H1 (cell line): ENCODE data around the gene TMEM164. TPM values are rescaled to one million over a fixed set of nuclear protein-coding genes. Genes with fewer than 3 reads are reported as not detected.

Source experiments
- CTCF ChIA-PET: fragments of 300-600 bp; sonication (Branson Sonifier 250); formaldehyde crosslinking; loops from one replicate; lab custom pipeline; 2021; ENCODE audit not compliant: partially characterized antibody; lab: Charles Lee
- POLR2A ChIA-PET: fragments of 300-600 bp; sonication (Branson Sonifier 250); formaldehyde crosslinking; loops from one replicate; lab custom pipeline; 2021; ENCODE audit warnings: inconsistent platforms; ENCODE audit not compliant: partially characterized antibody; lab: Charles Lee
- DNase-seq, 2 experiments: peaks; one replicate each; pipeline versions ENCODE4 v3.0.0 to v3.0.0-alpha.2; 2010 to 2022; ENCODE audit warnings: low spot score in 2 of 2, low read depth in 1 of 2, mixed read lengths in 1 of 2
- FAIRE-seq: peaks from 2 replicates; lab custom pipeline; 2011; peaks lifted over from hg19 to GRCh38; lab: Jason Lieb, UNC
- H2AFZ ChIP-seq: 2 replicates; pipeline ENCODE4 v1.8.1; 2012; ENCODE audit warnings: low read length, inconsistent platforms
- H2AK5ac ChIP-seq: 2 replicates; pipeline ENCODE4 v1.6.1; 2013; ENCODE audit warnings: low read depth, low read length
- H2BK120ac ChIP-seq: replicated peaks from 2 replicates; pipeline ENCODE3; 2013; ENCODE audit warnings: low read depth, low read length, inconsistent platforms
- H2BK12ac ChIP-seq: 2 replicates; pipeline ENCODE4 v1.6.1; 2013; ENCODE audit warnings: low read depth, low read length
- H2BK15ac ChIP-seq: 2 replicates; pipeline ENCODE4 v1.6.1; 2013; ENCODE audit warnings: low read length
- H2BK20ac ChIP-seq: 2 replicates; pipeline ENCODE4 v1.6.1; 2013; ENCODE audit warnings: low read length
- H2BK5ac ChIP-seq: 2 replicates; pipeline ENCODE4 v1.6.1; 2013; ENCODE audit warnings: low read depth, low read length
- H3K14ac ChIP-seq: 2 replicates; pipeline ENCODE4 v1.6.1; 2013; ENCODE audit warnings: inconsistent platforms; ENCODE audit not compliant: insufficient read length
- H3K18ac ChIP-seq: 2 replicates; pipeline ENCODE4 v1.6.1; 2013; ENCODE audit warnings: low read length; ENCODE audit errors: extremely low read depth
- H3K23ac ChIP-seq: 2 replicates; pipeline ENCODE4 v1.6.1; 2013; ENCODE audit warnings: inconsistent platforms; ENCODE audit not compliant: insufficient read length
- H3K23me2 ChIP-seq: 2 replicates; pipeline ENCODE4 v1.6.1; 2013; ENCODE audit warnings: low read depth, low read length
- H3K27ac ChIP-seq: 2 replicates; pipeline ENCODE4 v1.6.1; 2011; ENCODE audit warnings: low read depth, low read length, inconsistent platforms
- H3K27me3 ChIP-seq, 4 experiments: replicated peaks in 1 of 4; 1 replicate in 1 of 4; 2 replicates in 3 of 4; pipeline versions ENCODE4 v1.6.1 to v1.8.1; 2011 to 2013; ENCODE audit warnings: low read length in 3 of 4, mild to moderate bottlenecking in 3 of 4, inconsistent platforms in 2 of 4, mixed read lengths in 2 of 4, moderate library complexity in 1 of 4; ENCODE audit not compliant: control insufficient read depth in 3 of 4, insufficient read depth in 3 of 4; ENCODE audit errors: extremely low read depth in 1 of 4
- H3K36me3 ChIP-seq, 4 experiments: 2 replicates each; pipeline versions ENCODE4 v1.6.1 to v1.8.1; 2011 to 2013; ENCODE audit warnings: mild to moderate bottlenecking in 4 of 4, low read length in 3 of 4, moderate library complexity in 2 of 4, control low read depth in 1 of 4, inconsistent platforms in 1 of 4; ENCODE audit not compliant: insufficient read depth in 4 of 4, control insufficient read depth in 2 of 4
- H3K4ac ChIP-seq: replicated peaks from 2 replicates; pipeline ENCODE3; 2013; ENCODE audit warnings: low read length, low read depth, mixed read lengths, inconsistent platforms; ENCODE audit not compliant: insufficient read length
- H3K4me1 ChIP-seq, 4 experiments: replicated peaks in 1 of 4; 1 replicate in 1 of 4; 2 replicates in 3 of 4; pipeline versions ENCODE4 v1.6.1 to v1.8.1; 2011 to 2013; ENCODE audit warnings: low read length in 3 of 4, inconsistent platforms in 2 of 4, mixed read lengths in 1 of 4; ENCODE audit not compliant: insufficient read depth in 4 of 4, control insufficient read depth in 3 of 4
- H3K4me2 ChIP-seq, 2 experiments: 2 replicates each; pipeline versions ENCODE4 v1.6.1 to v1.8.1; 2011 to 2013; ENCODE audit warnings: low read depth in 2 of 2, low read length in 2 of 2, control low read depth in 1 of 2, inconsistent platforms in 1 of 2, mild to moderate bottlenecking in 1 of 2; ENCODE audit not compliant: insufficient read depth in 1 of 2
- H3K4me3 ChIP-seq, 4 experiments: fragments of 200-600, 300-600 bp in 1 of 4; sonication (generic), shearing (Covaris generic), sonication (Bioruptor Twin) in 1 of 4; 2 replicates each; pipeline versions ENCODE4 v1.5.1 to v1.8.1; 2011 to 2016; ENCODE audit warnings: low read length in 4 of 4, low read depth in 3 of 4, control low read depth in 2 of 4, inconsistent platforms in 2 of 4, mild to moderate bottlenecking in 2 of 4, mixed read lengths in 1 of 4, moderate library complexity in 1 of 4; ENCODE audit not compliant: insufficient read depth in 2 of 4; ENCODE audit errors: extremely low read depth in 1 of 4
- H3K56ac ChIP-seq: replicated peaks from 2 replicates; pipeline ENCODE3; 2013; ENCODE audit warnings: low read depth, mild to moderate bottlenecking, mixed read lengths, low read length, inconsistent platforms; ENCODE audit not compliant: insufficient read length
- H3K79me1 ChIP-seq: 2 replicates; pipeline ENCODE4 v1.6.1; 2013; ENCODE audit warnings: low read depth, low read length, control low read depth
- H3K79me2 ChIP-seq, 2 experiments: 2 replicates each; pipeline versions ENCODE4 v1.6.1 to v1.8.1; 2012 to 2013; ENCODE audit warnings: low read length in 2 of 2, mild to moderate bottlenecking in 2 of 2, inconsistent platforms in 1 of 2; ENCODE audit not compliant: insufficient read depth in 2 of 2, control insufficient read depth in 1 of 2
- H3K9ac ChIP-seq, 4 experiments: replicated peaks in 1 of 4; 1 replicate in 1 of 4; 2 replicates in 3 of 4; pipeline versions ENCODE4 v1.6.1 to v1.8.1; 2011 to 2013; ENCODE audit warnings: low read depth in 3 of 4, low read length in 3 of 4, control low read depth in 2 of 4, mild to moderate bottlenecking in 2 of 4, moderate library complexity in 2 of 4, inconsistent platforms in 1 of 4; ENCODE audit errors: extremely low read depth in 1 of 4
- H3K9me3 ChIP-seq, 2 experiments: 2 replicates each; pipeline versions ENCODE4 v1.6.1 to v1.8.1; 2012 to 2013; ENCODE audit warnings: mild to moderate bottlenecking in 2 of 2, moderate library complexity in 2 of 2, control low read depth in 1 of 2, inconsistent platforms in 1 of 2, low read depth in 1 of 2, low read length in 1 of 2, mixed read lengths in 1 of 2; ENCODE audit not compliant: insufficient read depth in 2 of 2
- H4K20me1 ChIP-seq, 2 experiments: replicated peaks in 1 of 2; 2 replicates each; pipeline versions ENCODE3 to v1.8.1; 2011 to 2013; ENCODE audit warnings: inconsistent platforms in 2 of 2, low read length in 2 of 2, mild to moderate bottlenecking in 1 of 2; ENCODE audit not compliant: insufficient read depth in 2 of 2, control insufficient read depth in 1 of 2
- H4K5ac ChIP-seq: 2 replicates; pipeline ENCODE4 v1.6.1; 2013; ENCODE audit warnings: low read length, low read depth, mixed read lengths, inconsistent platforms; ENCODE audit not compliant: insufficient read length
- H4K8ac ChIP-seq: 2 replicates; pipeline ENCODE4 v1.8.0; 2013; ENCODE audit warnings: mild to moderate bottlenecking, moderate library complexity, low read length, inconsistent platforms; ENCODE audit not compliant: insufficient read depth; ENCODE audit errors: extremely low read depth
- H4K91ac ChIP-seq: replicated peaks from 2 replicates; pipeline ENCODE3; 2013; ENCODE audit warnings: low read length, mixed read lengths, inconsistent platforms; ENCODE audit not compliant: insufficient read length
- WGBS, 2 experiments: shearing (Covaris generic) in 1 of 2; methylation state at CpG; one replicate each; pipeline versions ENCODE4 v1.1.6 to v1.1.7; 2013 to 2015; ENCODE audit warnings: low lambda C conversion rate in 2 of 2, mixed read lengths in 2 of 2, inconsistent platforms in 1 of 2, low coverage in 1 of 2, missing lambda C conversion rate in 1 of 2; ENCODE audit not compliant: insufficient replicate concordance in 2 of 2, insufficient coverage in 1 of 2, insufficient read length in 1 of 2; ENCODE audit errors: extremely low coverage in 1 of 2, missing lambda C conversion rate in 1 of 2; 5-methylcytosine and 5-hydroxymethylcytosine counted together
- polyA plus RNA-seq, 7 experiments: library from polyadenylated mRNA; depleted of rRNA in 3 of 7; stranded (reverse) in 5 of 7; unstranded in 2 of 7; fragments of >200 nt in 5 of 7; fragments of 200-250 nt in 2 of 7; gene quantifications; 1 replicate in 5 of 7; 2 replicates in 1 of 7; 4 replicates in 1 of 7; pipeline versions ENCODE4 v1.2.1 to v1.2.3, GENCODE V29; 2011 to 2013; ENCODE audit warnings: missing spikeins in 2 of 7, mixed read lengths in 2 of 7
- total RNA-seq: library from RNA; stranded (reverse); fragmentation: NEBNext Ultra II Directional; extraction: Animal tissue kit (Norgen Biotek cat#: 25700); gene quantifications from 2 replicates; pipeline ENCODE4 v1.2.1, GENCODE V29; 2021

Gene TMEM164
- total and polyA plus RNA-seq, 2 of the 8 experiments (the other 6 are each of a cell fraction or from before 2014, with no cell fraction given): 7.3 to 14.8 TPM

GRCh38 chrX:110181459-110182137 lies 178.7 kb downstream of the TMEM164 start:
- no peak overlapping the region for H3K9ac ChIP-seq
- H4K8ac ChIP-seq: no peak overlapping the region
- H3K14ac ChIP-seq: no peak overlapping the region
- no peak overlapping the region for H3K4ac ChIP-seq
- H2AFZ ChIP-seq: no peak overlapping the region
- H4K20me1 ChIP-seq: no peaks in the 10 kb centered on the region
- no peak overlapping the region for H2BK15ac ChIP-seq
- H3K23me2 ChIP-seq: no peaks in the 10 kb centered on the region; the same call in 1 of the 2 replicates
- DNase-seq (no peak), FAIRE-seq (no peak)
- no peak overlapping the region for H3K56ac ChIP-seq
- H2AK5ac ChIP-seq: no peak overlapping the region
- H3K4me3 ChIP-seq: no peak overlapping the region
- no peaks in the 10 kb centered on the region for H3K79me2 ChIP-seq
- no peak overlapping the region for H4K5ac ChIP-seq
- POLR2A ChIA-PET: interaction anchor here (1.1 kb wide), 1 partner anchor 29 kb away, joined by 4 read pairs; no protein-coding TSS in a partner anchor
- no peak overlapping the region for H3K4me2 ChIP-seq
- no peaks in the 10 kb centered on the region; a peak in 2 of 7 replicates for H3K4me1 ChIP-seq
- no peaks in the 10 kb centered on the region for H3K27me3 ChIP-seq
- no peak overlapping the region for H3K18ac ChIP-seq
- no peaks in the 10 kb centered on the region for H3K79me1 ChIP-seq
- no peak overlapping the region for H2BK120ac ChIP-seq
- H3K9me3 ChIP-seq: no peaks in the 10 kb centered on the region
- no peak overlapping the region for H2BK5ac ChIP-seq
- no peak overlapping the region for H3K27ac ChIP-seq
- 96% methylated on average over 2 of the region's 2 CpGs; no CpG with 5 or more reads in 1 of the 2 experiments for WGBS, 2 experiments
- H2BK12ac ChIP-seq: no peak overlapping the region
- no peaks in the 10 kb centered on the region for H3K36me3 ChIP-seq
- H4K91ac ChIP-seq: no peak overlapping the region
- CTCF ChIA-PET: interaction anchor here (1.1 to 34.1 kb wide), 6 partner anchors 9 to 230 kb away, joined by 3 to 742 read pairs (median 6); no protein-coding TSS in a partner anchor
- H2BK20ac ChIP-seq: no peak overlapping the region
- H3K23ac ChIP-seq: no peak overlapping the region
